Thyroid gland (tissue), 4 donors: Measurements from ENCODE around the gene MLYCD.

ENCODE experiments used
- CTCF ChIP-seq, 6 experiments: fragments of 200-600 bp in 3 of 6; fragments of 450-650 bp in 3 of 6; sonication (generic) in 3 of 6; IDR thresholded peaks; one replicate each; pipeline ENCODE4 v1.5.1; 2016 to 2019; ENCODE audit warnings: antibody characterized with exemption in 6 of 6, mild to moderate bottlenecking in 2 of 6, inconsistent platforms in 1 of 6, moderate library complexity in 1 of 6
- POLR2A ChIP-seq, 2 donors: fragments of 450-650 bp; IDR thresholded peaks; one replicate each; pipeline ENCODE4 v1.6.1; 2017; ENCODE audit warnings: antibody characterized with exemption in 2 of 2, mild to moderate bottlenecking in 2 of 2, moderate library complexity in 1 of 2

GRCh38 chr16:83948914-83949723 is 50.2 kb downstream of the MLYCD start:
- TF ChIP-seq CTCF (IDR thresholded peaks at IDR 0.05) = no peak
- TF ChIP-seq POLR2A (IDR thresholded peaks at IDR 0.05) = no peak
